Measurements from ENCODE around the gene ELF5. TPM values are rescaled to one million over a fixed set of nuclear protein-coding genes. Genes with fewer than 3 reads are reported as not detected.

The ELF5 gene
- total and polyA plus RNA-seq, 2 donors (not counting 3 experiments of a cell fraction or from before 2014, with no cell fraction given): not detected

- Histone ChIP-seq H4K20me1 (replicated peaks; ENCODE audit: control insufficient read depth, extremely low read depth, insufficient read depth, low read length) (no peaks in the 10 kb centered on the region), H3K36me3 (ENCODE audit: control insufficient read depth in 2 of 2, extremely low read depth in 1 of 2, insufficient read depth in 2 of 2, low read length in 2 of 2) (no peaks in the 10 kb centered on the region), H3K4me1 (ENCODE audit: control insufficient read depth, extremely low read depth, insufficient read depth, low read length) (no peaks in the 10 kb centered on the region), H3K9me3 (replicated peaks; ENCODE audit: control insufficient read depth, insufficient read depth, low read length) (no peaks in the 10 kb centered on the region), H2AFZ (ENCODE audit: low read depth, low read length) (no peak overlapping the region), H3K27ac (ENCODE audit: insufficient read depth, low read depth, low read length) (no peak overlapping the region), H3K9me1 (replicated peaks; ENCODE audit: control insufficient read depth, extremely low read depth, insufficient read depth, low read length) (no peaks in the 10 kb centered on the region), H3K4me3 (replicated peaks in 1 of 3; ENCODE audit: insufficient read depth in 1 of 3, low read depth in 1 of 3, low read length in 3 of 3) (no peak overlapping the region), H3K9ac (replicated peaks; ENCODE audit: extremely low read depth, insufficient read depth, low read length) (no peak overlapping the region), H3K79me2 (ENCODE audit: control insufficient read depth, insufficient read depth, low read length) (no peaks in the 10 kb centered on the region), H3K4me2 (ENCODE audit: insufficient read depth, low read length) (no peak overlapping the region), H3K27me3 (ENCODE audit: control insufficient read depth in 2 of 2, insufficient read depth in 2 of 2, low read length in 2 of 2) (peaks cover 7 to 8% of the 10 kb centered on the region in 2 experiments)
- dilution Hi-C loops (cut with MboI; ENCODE audit: extremely low pct_ligation_motif_present, low sequenced_read_pairs): no loop called here
- BruUV-seq (replicated peaks): no TSS peak
- DNase-seq (ENCODE audit: low read depth, low spot score): no peak
- TF ChIP-seq GATA2 (IDR thresholded peaks at IDR 0.05; ENCODE audit: insufficient read depth, insufficient read length, low read depth, low read length) (no peak), JUN (IDR thresholded peaks at IDR 0.05; ENCODE audit: borderline replicate concordance, insufficient read depth, insufficient read length, low read depth) (no peak), MYC (IDR thresholded peaks at IDR 0.05; ENCODE audit: low read depth, low read length) (no peak), FOS (IDR thresholded peaks at IDR 0.05; ENCODE audit: borderline replicate concordance, insufficient read depth, low read length) (no peak), MAX (IDR thresholded peaks at IDR 0.05; ENCODE audit: insufficient read depth, insufficient read length) (no peak), CTCF (IDR thresholded peaks at IDR 0.05; ENCODE audit: extremely low read depth in 1 of 2, insufficient read depth in 1 of 2, low read depth in 1 of 2, low read length in 2 of 2) (no peak), POLR2A (IDR thresholded peaks at IDR 0.05; ENCODE audit: low read depth, low read length) (no peak), POLR2AphosphoS5 (IDR thresholded peaks at IDR 0.05; ENCODE audit: insufficient read depth, low read depth, low read length) (no peak), EZH2 (IDR thresholded peaks at IDR 0.05; ENCODE audit: borderline replicate concordance, low read depth, low read length, severe bottlenecking) (no peak)
- no peak for FAIRE-seq
- POLR2A ChIA-PET: no interaction called here
- CTCF ChIA-PET: interaction anchor here (1.2 kb wide), 2 partner anchors 14 to 18 kb away, joined by 4 read pairs; no protein-coding TSS in a partner anchor
- intact Hi-C loops (cut with micrococcal nuclease): no loop called here
Observed at GRCh38 chr11:34433899-34434298, 79.7 kb downstream of the ELF5 start.

All from endothelial cell of umbilical vein (primary cell).